GM10248 (cell line): Measurements from ENCODE around the gene CALML3.

ENCODE experiments used
- CTCF ChIA-PET: fragments of 300-600 bp; sonication (Branson Sonifier 250); formaldehyde crosslinking; extraction: SDS; loops from one replicate; lab custom pipeline; 2021; ENCODE audit warnings: antibody characterized with exemption; lab: Yijun Ruan, JAX
- POLR2A ChIA-PET: fragments of 350-650 bp; sonication (Branson Sonifier 250); formaldehyde crosslinking; extraction: SDS; loops from one replicate; lab custom pipeline; 2020; ENCODE audit warnings: antibody characterized with exemption; lab: Yijun Ruan, JAX
- DNase-seq: peaks from one replicate; pipeline ENCODE4 v3.0.0; 2012; ENCODE audit errors: extremely low spot score
- CTCF ChIP-seq: IDR thresholded peaks from 2 replicates; pipeline ENCODE4 v1.5.1; 2012; ENCODE audit warnings: mild to moderate bottlenecking, low read depth; ENCODE audit errors: extremely low read depth, missing control alignments, control extremely low read depth

The CALML3 gene

GRCh38 chr10:5502061-5502521 is 22.7 kb upstream of the CALML3 start:
- no peak for DNase-seq
- ChIA-PET CTCF (interaction anchor here (1.2 to 1.4 kb wide), 3 partner anchors 9 to 128 kb away, joined by 3 to 4 read pairs (median 3); no protein-coding TSS in a partner anchor), POLR2A (no interaction called here)
- no peak for TF ChIP-seq CTCF

- CTCF ChIA-PET = interaction anchor here (1.2 kb wide), 1 partner anchor 120 kb away, joined by 4 read pairs; no protein-coding TSS in a partner anchor
- DNase-seq = no peak
- TF ChIP-seq CTCF = no peak
- POLR2A ChIA-PET = no interaction called here
Observed at GRCh38 chr10:5502571-5503476, 21.9 kb upstream of the CALML3 start.

GRCh38 chr10:5503477-5503835 is 21.3 kb upstream of the CALML3 start:
- DNase-seq = no peak
- no peak for TF ChIP-seq CTCF
- ChIA-PET POLR2A (no interaction called here), CTCF (no interaction called here)

- ChIA-PET POLR2A (no interaction called here), CTCF (no interaction called here)
- DNase-seq = no peak
- TF ChIP-seq CTCF = no peak
Observed at GRCh38 chr10:5504146-5505072, 20.4 kb upstream of the CALML3 start.

GRCh38 chr10:5506246-5506645 is 18.5 kb upstream of the CALML3 start:
- CTCF ChIA-PET = interaction anchor here (1.5 kb wide), 1 partner anchor 117 kb away, joined by 3 read pairs; no protein-coding TSS in a partner anchor
- DNase-seq = no peak
- POLR2A ChIA-PET = no interaction called here
- TF ChIP-seq CTCF = no peak
